HepG2 (cell line): ENCODE data around the gene MCOLN1. TPM values are rescaled to one million over a fixed set of nuclear protein-coding genes. Genes with fewer than 3 reads are reported as not detected.

Experiments used
- ATAC-seq: fragments of 200-7000 bp; cut with Tn5 transposase; 3 replicates; pipeline ENCODE4 v1.9.1; 2020; ENCODE audit warnings: mild to moderate bottlenecking, moderate library complexity
- BruUV-seq: library from RNA; stranded (reverse); fragments of 400-500 nt; replicated peaks from 2 replicates; lab custom pipeline; 2021; lab: Mats Ljungman, UMichigan
- CTCF ChIA-PET: fragments of 300-600 bp; formaldehyde crosslinking; extraction: SDS; loops from one replicate; lab custom pipeline; 2021; ENCODE audit warnings: low total read pairs, inconsistent platforms, low intra/inter-chr PET ratio; lab: Yijun Ruan, JAX
- POLR2A ChIA-PET: fragments of 350-600 bp; sonication (Branson Sonifier 250); formaldehyde crosslinking; loops from one replicate; lab custom pipeline; 2020; ENCODE audit warnings: antibody characterized with exemption, inconsistent platforms; lab: Yijun Ruan, JAX
- DNase-seq: peaks from one replicate; pipeline ENCODE4 v3.0.0-alpha.2; 2015; ENCODE audit warnings: low spot score
- FAIRE-seq: peaks from 3 replicates; lab custom pipeline; 2011; peaks lifted over from hg19 to GRCh38; lab: Jason Lieb, UNC
- H2AFZ ChIP-seq: one replicate; pipeline ENCODE4 v1.6.1; 2011; ENCODE audit warnings: low read length, inconsistent platforms
- H3K27ac ChIP-seq: fragments of 300-600 bp; 3 replicates; pipeline ENCODE4 v1.8.0; 2011; ENCODE audit warnings: mixed run types, mild to moderate bottlenecking, mixed read lengths, low read length, inconsistent platforms; ENCODE audit not compliant: insufficient read depth; ENCODE audit errors: extremely low read length
- H3K27me3 ChIP-seq, 2 experiments: fragments of 200-600 bp in 1 of 2; 2 replicates in 1 of 2; 3 replicates in 1 of 2; pipeline versions ENCODE4 v1.6.0 to v1.8.0; 2011; ENCODE audit warnings: low read length in 2 of 2, mild to moderate bottlenecking in 2 of 2, moderate library complexity in 2 of 2, inconsistent platforms in 1 of 2; ENCODE audit not compliant: insufficient read depth in 2 of 2, control insufficient read depth in 1 of 2
- H3K36me3 ChIP-seq, 2 experiments: fragments of 200-600 bp in 1 of 2; replicated peaks in 1 of 2; 2 replicates in 1 of 2; 3 replicates in 1 of 2; pipeline versions ENCODE4 v1.5.1 to v1.8.0; 2011; ENCODE audit warnings: low read length in 2 of 2, inconsistent platforms in 1 of 2; ENCODE audit not compliant: insufficient read depth in 2 of 2, control insufficient read depth in 1 of 2
- H3K4me1 ChIP-seq: 2 replicates; pipeline ENCODE4 v1.5.1; 2012; ENCODE audit warnings: low read length, inconsistent platforms; ENCODE audit not compliant: insufficient read depth
- H3K4me2 ChIP-seq: 2 replicates; pipeline ENCODE4 v1.6.0; 2011; ENCODE audit warnings: low read depth, low read length, inconsistent platforms
- H3K4me3 ChIP-seq, 3 experiments: fragments of 200-600 bp in 1 of 3; sonication (generic), shearing (Covaris generic) in 1 of 3; replicated peaks in 1 of 3; 2 replicates each; pipeline ENCODE4 v1.5.1; 2011 to 2016; ENCODE audit warnings: low read length in 3 of 3, inconsistent platforms in 2 of 3, low read depth in 2 of 3, mild to moderate bottlenecking in 2 of 3, control low read depth in 1 of 3, mixed read lengths in 1 of 3; ENCODE audit not compliant: insufficient read depth in 1 of 3
- H3K79me2 ChIP-seq: one replicate; pipeline ENCODE4 v1.6.1; 2011; ENCODE audit warnings: low read length, inconsistent platforms; ENCODE audit not compliant: insufficient read depth
- H3K9ac ChIP-seq: 2 replicates; pipeline ENCODE4 v1.6.0; 2011; ENCODE audit warnings: mild to moderate bottlenecking, low read depth, low read length, inconsistent platforms; ENCODE audit not compliant: insufficient read depth
- H3K9me3 ChIP-seq: 2 replicates; pipeline ENCODE4 v1.5.1; 2012; ENCODE audit warnings: mild to moderate bottlenecking, low read length
- H4K20me1 ChIP-seq: 2 replicates; pipeline ENCODE4 v1.6.0; 2011; ENCODE audit warnings: inconsistent platforms, mild to moderate bottlenecking, low read length, moderate library complexity; ENCODE audit not compliant: insufficient read depth
- ARID5B ChIP-seq: IDR thresholded peaks from 2 replicates; pipeline ENCODE4 v1.4.0; 2020; ENCODE audit warnings: mild to moderate bottlenecking, missing genetic modification reagents
- CENPT ChIP-seq: sonication (generic); formaldehyde crosslinking; IDR thresholded peaks from 2 replicates; pipeline ENCODE4 v1.8.0; 2022; ENCODE audit warnings: low read depth, mild to moderate bottlenecking, moderate library complexity, missing genetic modification reagents
- HNF4G ChIP-seq, 2 experiments: sonication (generic) in 1 of 2; formaldehyde crosslinking in 1 of 2; IDR thresholded peaks; 2 replicates each; pipeline versions ENCODE4 v1.4.0 to v1.6.1; 2011 to 2020; ENCODE audit warnings: borderline replicate concordance in 2 of 2, low read depth in 2 of 2, mild to moderate bottlenecking in 2 of 2, low read length in 1 of 2, missing genetic modification reagents in 1 of 2, moderate library complexity in 1 of 2
- MATR3 ChIP-seq: sonication (generic); formaldehyde crosslinking; IDR thresholded peaks from 2 replicates; pipeline ENCODE4 v1.4.0; 2020; ENCODE audit warnings: missing genetic modification reagents
- MTERF4 ChIP-seq: sonication (generic); formaldehyde crosslinking; IDR thresholded peaks from 2 replicates; pipeline ENCODE4 v1.8.0; 2023; ENCODE audit warnings: mild to moderate bottlenecking, missing genetic modification reagents
- NFE2L1 ChIP-seq: sonication (generic); formaldehyde crosslinking; IDR thresholded peaks from 2 replicates; pipeline ENCODE4 v1.4.0; 2020; ENCODE audit warnings: missing genetic modification reagents, mild to moderate bottlenecking, borderline replicate concordance
- RFX3 ChIP-seq: IDR thresholded peaks from 2 replicates; pipeline ENCODE4 v1.6.1; 2016; ENCODE audit warnings: missing biosample characterization, missing genetic modification reagents
- ZNF329 ChIP-seq: sonication (generic); formaldehyde crosslinking; IDR thresholded peaks from 2 replicates; pipeline ENCODE4 v1.9.0; 2021; ENCODE audit warnings: low read depth, mild to moderate bottlenecking, missing genetic modification reagents
- ZNF407 ChIP-seq: sonication (generic); formaldehyde crosslinking; IDR thresholded peaks from one replicate; pipeline ENCODE4 v1.5.1; 2020; ENCODE audit warnings: mild to moderate bottlenecking, missing genetic modification reagents; ENCODE audit errors: not compliant biosample characterization
- ZNF614 ChIP-seq: IDR thresholded peaks from 2 replicates; pipeline ENCODE4 v1.6.1; 2018; ENCODE audit warnings: missing biosample characterization, missing genetic modification reagents, inconsistent platforms, borderline replicate concordance
- ZNF7 ChIP-seq: IDR thresholded peaks from 2 replicates; pipeline ENCODE4 v1.6.1; 2016; ENCODE audit warnings: missing biosample characterization, missing genetic modification reagents
- WGBS: methylation state at CpG from one replicate; pipeline ENCODE4 v1.1.6; 2017; ENCODE audit warnings: low lambda C conversion rate; 5-methylcytosine and 5-hydroxymethylcytosine counted together
- in situ Hi-C: cut with HindIII; loops from 2 replicates; pipeline ENCODE4 v1.10.0; 2017; ENCODE audit warnings: low pct_unique_long_range_greater_than_20kb; ENCODE audit not compliant: extremely low pct_ligation_motif_present
- intact Hi-C: fragments of 100-400 bp; cut with micrococcal nuclease; formaldehyde crosslinking; loops from one replicate; pipeline ENCODE4 v1.10.0; 2022; ENCODE audit not compliant: unreplicated experiment
- polyA plus RNA-seq, 8 experiments: library from polyadenylated mRNA; depleted of rRNA in 3 of 8; stranded (reverse) in 7 of 8; unstranded in 1 of 8; fragments of >200 nt; fragmentation: Illumina TruSeq in 4 of 8; extraction: Trizol in 4 of 8; gene quantifications; 2 replicates each; pipeline versions ENCODE4 v1.2.1 to v1.2.3, GENCODE V29; 2011 to 2016; ENCODE audit warnings: low read depth in 4 of 8, missing spikeins in 1 of 8, mixed read lengths in 1 of 8; ENCODE audit not compliant: insufficient read depth in 1 of 8
- total RNA-seq, 5 experiments: library from RNA; depleted of rRNA; stranded (reverse); fragments of >200 nt; fragmentation: Illumina TruSeq; extraction: Trizol; gene quantifications; 2 replicates each; pipeline ENCODE4 v1.2.3, GENCODE V29; 2016; ENCODE audit warnings: low read depth in 1 of 5

MCOLN1 gene
- total and polyA plus RNA-seq, 2 of the 13 experiments (the other 11 are each of a cell fraction or from before 2014, with no cell fraction given), result 3.4 to 15.7 TPM

GRCh38 chr19:7547159-7547558 lies 24.7 kb downstream of the MCOLN1 start:
- BruUV-seq, result no TSS peak
- Histone ChIP-seq H3K4me1 (no peaks in the 10 kb centered on the region), H3K4me3 (no peak overlapping the region), H3K79me2 (no peaks in the 10 kb centered on the region), H3K4me2 (no peak overlapping the region), H3K36me3 (peaks cover 1 to 5% of the 10 kb centered on the region in 2 experiments; a peak in 3 of 5 replicates), H3K9me3 (no peaks in the 10 kb centered on the region), H3K27ac (no peak overlapping the region), H2AFZ (no peak overlapping the region), H3K9ac (no peak overlapping the region), H3K27me3 (no peaks in the 10 kb centered on the region), H4K20me1 (no peaks in the 10 kb centered on the region)
- ChIA-PET POLR2A (no interaction called here), CTCF (no interaction called here)
- ATAC-seq (no peak), FAIRE-seq (no peak), DNase-seq (no peak)
- in situ Hi-C loops (no loop called here), intact Hi-C loops (no loop called here)
- WGBS, result 95% methylated on average over 3 of the region's 3 CpGs
- TF ChIP-seq NFE2L1 (CRISPR knock-in tag) (no peak), MTERF4 (CRISPR knock-in tag) (no peak), ZNF7 (CRISPR knock-in tag) (no peak), ZNF329 (CRISPR knock-in tag) (no peak), HNF4G (IDR thresholded peaks at IDR 0.05; ENCODE audit: borderline replicate concordance, low read depth, low read length) (no peak), HNF4G (CRISPR knock-in tag; IDR thresholded peaks at IDR 0.05; ENCODE audit: borderline replicate concordance, low read depth) (no peak), CENPT (CRISPR knock-in tag) (no peak), ZNF407 (CRISPR knock-in tag) (no peak), ZNF614 (no peak), RFX3 (CRISPR knock-in tag) (no peak), MATR3 (CRISPR knock-in tag) (no peak), ARID5B (CRISPR knock-in tag) (no peak)
